Breast epithelium (tissue), 4 donors: ENCODE data around the gene AAMP. TPM values are rescaled to one million over a fixed set of nuclear protein-coding genes. Genes with fewer than 3 reads are reported as not detected.
A peak's percentile ranks its signal among the peaks of the same experiment; 100 is the strongest.

Source experiments
- DNase-seq, 2 donors: peaks; one replicate each; pipeline ENCODE4 v3.0.0-alpha.2; 2019; ENCODE audit warnings: low spot score in 2 of 2
- H3K27ac ChIP-seq, 2 donors: fragments of 200-600 bp; sonication (generic) in 1 of 2; one replicate each; pipeline ENCODE4 v1.5.1; 2016 to 2019; ENCODE audit warnings: mild to moderate bottlenecking in 1 of 2
- H3K27me3 ChIP-seq, 2 donors: fragments of 200-600 bp; sonication (generic) in 1 of 2; one replicate each; pipeline versions ENCODE4 v1.5.1 to v1.6.0; 2017 to 2019; ENCODE audit warnings: control low read depth in 1 of 2, mild to moderate bottlenecking in 1 of 2
- H3K36me3 ChIP-seq: fragments of 200-600 bp; one replicate; pipeline ENCODE4 v1.5.1; 2019
- H3K4me1 ChIP-seq, 2 donors: fragments of 200-600 bp; sonication (generic); one replicate each; pipeline ENCODE4 v1.5.1; 2016 to 2019; ENCODE audit warnings: control low read depth in 1 of 2
- H3K4me3 ChIP-seq, 3 donors: fragments of 200-600 bp; sonication (generic); 1 replicate in 2 of 3; 2 replicates in 1 of 3; pipeline ENCODE4 v1.5.1; 2016 to 2019; ENCODE audit warnings: mild to moderate bottlenecking in 3 of 3, moderate library complexity in 2 of 3
- H3K9me3 ChIP-seq, 2 donors: fragments of 200-600 bp; sonication (generic) in 1 of 2; one replicate each; pipeline ENCODE4 v1.5.1; 2016 to 2019; ENCODE audit warnings: control low read depth in 1 of 2
- POLR2A ChIP-seq: fragments of 450-650 bp; IDR thresholded peaks from one replicate; pipeline ENCODE4 v1.6.1; 2016; ENCODE audit warnings: antibody characterized with exemption, mild to moderate bottlenecking, moderate library complexity
- POLR2AphosphoS5 ChIP-seq, 3 donors: sonication (generic); formaldehyde crosslinking; IDR thresholded peaks; one replicate each; pipeline ENCODE4 v1.6.1; 2017; ENCODE audit warnings: antibody characterized with exemption in 3 of 3
- intact Hi-C: fragments of 100-400 bp; cut with DNase I; formaldehyde crosslinking; loops from one replicate; pipeline ENCODE4 v1.15.1; 2023; ENCODE audit warnings: low total_unique reads
- total RNA-seq, 3 donors: library from RNA; depleted of rRNA; stranded (reverse); fragments of >200 nt; gene quantifications; one replicate each; pipeline ENCODE4 v1.1.0, GENCODE V29; 2016
- TF ChIP-seq, protein P1 (sequence below), 3 donors: fragments of 450-650 bp; IDR thresholded peaks; one replicate each; pipeline ENCODE4 v1.5.1; 2016 to 2017; ENCODE audit warnings: antibody characterized with exemption in 3 of 3, mild to moderate bottlenecking in 3 of 3, moderate library complexity in 3 of 3

The AAMP gene
- total RNA-seq, 3 donors from 2014 or later = 150 to 164 (median 151) TPM

DNA sequence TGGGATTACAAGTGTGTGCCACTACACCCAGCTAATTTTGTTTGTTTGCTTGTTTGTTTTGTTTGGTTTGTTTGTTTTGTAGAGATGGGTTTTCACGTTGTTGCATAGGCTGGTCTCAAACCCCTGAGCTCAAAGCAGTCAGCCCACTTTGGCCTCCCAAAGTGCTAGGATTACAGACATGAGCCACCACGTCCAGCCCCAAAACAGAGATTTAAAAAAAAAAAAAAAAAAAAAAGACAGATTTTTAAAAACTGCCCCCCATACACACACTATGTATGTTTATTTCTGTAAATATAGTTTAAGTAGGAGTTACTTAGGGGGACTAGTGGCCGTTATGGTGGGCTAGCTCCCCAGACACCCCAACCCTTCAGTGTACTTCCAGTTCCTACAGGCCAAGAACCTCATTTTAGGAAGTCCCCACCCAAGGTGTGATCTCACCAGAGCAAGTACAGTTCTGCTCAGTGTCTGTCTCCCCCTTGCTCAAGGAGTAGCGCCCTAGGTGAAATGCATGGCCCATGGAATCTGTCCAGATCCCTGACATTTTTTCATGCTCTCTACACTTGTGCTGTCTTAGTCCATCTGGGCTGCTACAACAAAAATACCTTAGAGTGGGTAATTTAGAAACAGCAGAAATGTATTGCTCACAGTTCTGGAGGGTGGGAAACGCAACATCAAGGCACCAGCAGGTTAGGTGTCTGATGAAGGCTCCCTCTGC, 23.9 kb upstream of the AAMP start:
- intact Hi-C loops = loop anchor here (2.0 kb wide), 1 partner anchor 103 kb away; no protein-coding TSS in a partner anchor
- Histone ChIP-seq H3K27me3 (no peaks in the 10 kb centered on the region), H3K4me3 (no peak overlapping the region), H3K27ac (peak overlapping the region in 1 of 2 donors; percentile 70), H3K36me3 (no peaks in the 10 kb centered on the region), H3K4me1 (peaks cover 0 to 28% of the 10 kb centered on the region in 2 donors), H3K9me3 (no peaks in the 10 kb centered on the region)
- TF ChIP-seq, protein P1, sequence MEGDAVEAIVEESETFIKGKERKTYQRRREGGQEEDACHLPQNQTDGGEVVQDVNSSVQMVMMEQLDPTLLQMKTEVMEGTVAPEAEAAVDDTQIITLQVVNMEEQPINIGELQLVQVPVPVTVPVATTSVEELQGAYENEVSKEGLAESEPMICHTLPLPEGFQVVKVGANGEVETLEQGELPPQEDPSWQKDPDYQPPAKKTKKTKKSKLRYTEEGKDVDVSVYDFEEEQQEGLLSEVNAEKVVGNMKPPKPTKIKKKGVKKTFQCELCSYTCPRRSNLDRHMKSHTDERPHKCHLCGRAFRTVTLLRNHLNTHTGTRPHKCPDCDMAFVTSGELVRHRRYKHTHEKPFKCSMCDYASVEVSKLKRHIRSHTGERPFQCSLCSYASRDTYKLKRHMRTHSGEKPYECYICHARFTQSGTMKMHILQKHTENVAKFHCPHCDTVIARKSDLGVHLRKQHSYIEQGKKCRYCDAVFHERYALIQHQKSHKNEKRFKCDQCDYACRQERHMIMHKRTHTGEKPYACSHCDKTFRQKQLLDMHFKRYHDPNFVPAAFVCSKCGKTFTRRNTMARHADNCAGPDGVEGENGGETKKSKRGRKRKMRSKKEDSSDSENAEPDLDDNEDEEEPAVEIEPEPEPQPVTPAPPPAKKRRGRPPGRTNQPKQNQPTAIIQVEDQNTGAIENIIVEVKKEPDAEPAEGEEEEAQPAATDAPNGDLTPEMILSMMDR (IDR thresholded peaks at IDR 0.05) = no peak
- TF ChIP-seq POLR2A (no peak), POLR2AphosphoS5 (IDR thresholded peaks at IDR 0.05) (no peak)
- no peak for DNase-seq

DNA sequence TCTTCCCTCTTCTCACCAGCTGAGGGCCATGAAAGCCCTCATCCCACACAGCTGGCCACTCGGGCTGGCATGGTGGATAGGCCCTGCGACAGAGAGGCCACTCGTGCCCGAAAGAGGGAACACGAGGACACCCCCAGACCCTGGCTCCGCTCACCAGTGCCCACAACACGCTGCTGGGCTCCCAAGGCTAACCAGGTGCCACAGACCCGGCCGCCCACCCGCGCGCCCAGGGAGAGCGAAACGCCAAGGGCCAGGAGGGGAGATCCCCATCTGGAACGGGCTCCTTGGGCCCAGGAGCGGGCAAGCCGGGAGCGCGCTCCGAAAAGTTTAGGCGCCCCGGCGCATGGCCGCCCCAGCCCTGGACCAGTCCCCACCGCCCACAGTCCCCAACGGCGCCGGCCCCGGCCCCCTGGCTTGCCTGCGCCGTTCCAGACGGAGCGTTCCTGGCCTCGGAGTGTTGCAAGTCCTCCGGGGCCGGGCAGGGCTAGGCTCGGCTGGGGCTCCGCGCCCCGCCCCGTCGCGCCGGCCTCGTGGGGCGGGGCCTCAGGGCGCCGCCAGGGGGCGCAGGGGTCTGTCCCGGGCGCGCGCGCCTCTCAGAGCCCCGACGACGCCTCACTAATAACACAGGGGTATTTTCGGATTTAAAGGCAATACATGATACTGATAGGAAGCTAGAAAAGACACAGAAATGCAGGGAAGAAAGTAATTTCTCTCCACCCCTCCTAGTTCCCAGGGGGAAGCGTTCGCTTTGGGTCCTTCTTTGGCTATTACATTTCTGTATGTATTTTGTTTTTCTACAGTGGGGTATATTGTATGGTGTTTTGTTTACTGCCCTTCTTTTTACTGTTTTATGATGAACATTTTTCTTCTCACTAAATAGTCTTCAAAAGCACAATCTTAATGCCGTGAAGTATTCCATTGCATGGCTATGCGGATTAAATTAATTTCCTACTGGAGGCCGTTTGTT, 22.4 kb upstream of the AAMP start, which contains the start of gene TMBIM1:
TSS of gene TMBIM1 (minus strand) at position 456 of the 967 bp plus-strand sequence. CDS start 10,362 bp downstream, outside the sequence.
- H3K4me3 ChIP-seq = peak within 1 kb of the TSS; percentile 72 to 94 (median 82)
- TF ChIP-seq POLR2AphosphoS5 (IDR thresholded peaks at IDR 0.05) (peak; percentile 51 to 75 (median 68)), POLR2A (peak; percentile 24)
- TF ChIP-seq, protein P1 (IDR thresholded peaks at IDR 0.05) = peak in 1 of 3 donors; percentile 91
- peaks cover 0 to 28% of the 10 kb centered on the region in 2 donors for H3K4me1 ChIP-seq
- H3K9me3 ChIP-seq = no peaks in the 10 kb centered on the region
- intact Hi-C loops = loop anchor here (2.0 kb wide), 1 partner anchor 104 kb away; no protein-coding TSS in a partner anchor
- peak; percentile 70 to 73 for DNase-seq
- no peaks in the 10 kb centered on the region for H3K27me3 ChIP-seq
- H3K36me3 ChIP-seq = no peaks in the 10 kb centered on the region
- H3K27ac ChIP-seq = peak within 1 kb of the TSS; percentile 97 to 99

DNA sequence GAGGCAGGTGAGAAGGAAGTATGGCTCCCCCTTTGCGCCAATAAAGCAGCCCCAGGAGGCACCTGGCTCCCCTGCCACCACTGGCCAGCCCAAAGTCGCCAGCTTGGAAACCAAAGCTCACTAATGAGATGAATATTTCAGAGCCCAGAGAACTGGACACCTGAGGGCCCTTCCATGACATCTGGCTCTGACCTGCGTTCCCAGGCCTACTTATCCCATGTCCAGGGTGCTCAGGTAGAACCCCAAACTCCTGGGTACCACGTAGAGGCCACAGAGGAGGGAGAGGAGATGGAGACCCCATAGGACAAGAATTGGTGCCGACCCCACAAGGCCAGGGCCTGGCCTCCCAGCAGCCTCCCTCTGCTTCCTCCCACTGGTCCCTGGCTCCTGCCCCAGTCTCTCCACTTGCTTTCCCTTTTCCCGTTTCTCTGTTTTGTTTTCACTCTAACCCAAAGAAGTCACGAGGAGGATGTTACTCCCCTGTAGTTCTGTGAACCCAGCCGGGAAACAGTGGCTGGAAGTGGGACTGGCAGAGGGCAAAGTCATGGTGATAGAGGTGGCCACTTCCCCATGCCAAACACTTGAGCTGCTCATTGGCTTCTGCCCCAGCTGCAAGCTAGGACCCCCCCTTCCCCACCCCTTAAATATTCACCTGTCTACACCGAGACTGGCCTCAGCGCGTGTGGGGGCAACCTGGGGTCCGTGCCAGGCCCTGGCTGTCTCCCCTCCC, 21.5 kb upstream of the AAMP start:
- no peaks in the 10 kb centered on the region for H3K9me3 ChIP-seq
- H3K27ac ChIP-seq = peak overlapping the region; percentile 97 to 99
- no peaks in the 10 kb centered on the region for H3K36me3 ChIP-seq
- no peaks in the 10 kb centered on the region for H3K27me3 ChIP-seq
- TF ChIP-seq, protein P1 (IDR thresholded peaks at IDR 0.05) = no peak
- TF ChIP-seq POLR2A (no peak), POLR2AphosphoS5 (IDR thresholded peaks at IDR 0.05) (no peak)
- peak overlapping the region; percentile 72 to 94 (median 82) for H3K4me3 ChIP-seq
- H3K4me1 ChIP-seq = peaks cover under 1 to 29% of the 10 kb centered on the region in 2 donors
- intact Hi-C loops = loop anchor here (2.0 kb wide), 1 partner anchor 105 kb away; no protein-coding TSS in a partner anchor
- no peak for DNase-seq

DNA sequence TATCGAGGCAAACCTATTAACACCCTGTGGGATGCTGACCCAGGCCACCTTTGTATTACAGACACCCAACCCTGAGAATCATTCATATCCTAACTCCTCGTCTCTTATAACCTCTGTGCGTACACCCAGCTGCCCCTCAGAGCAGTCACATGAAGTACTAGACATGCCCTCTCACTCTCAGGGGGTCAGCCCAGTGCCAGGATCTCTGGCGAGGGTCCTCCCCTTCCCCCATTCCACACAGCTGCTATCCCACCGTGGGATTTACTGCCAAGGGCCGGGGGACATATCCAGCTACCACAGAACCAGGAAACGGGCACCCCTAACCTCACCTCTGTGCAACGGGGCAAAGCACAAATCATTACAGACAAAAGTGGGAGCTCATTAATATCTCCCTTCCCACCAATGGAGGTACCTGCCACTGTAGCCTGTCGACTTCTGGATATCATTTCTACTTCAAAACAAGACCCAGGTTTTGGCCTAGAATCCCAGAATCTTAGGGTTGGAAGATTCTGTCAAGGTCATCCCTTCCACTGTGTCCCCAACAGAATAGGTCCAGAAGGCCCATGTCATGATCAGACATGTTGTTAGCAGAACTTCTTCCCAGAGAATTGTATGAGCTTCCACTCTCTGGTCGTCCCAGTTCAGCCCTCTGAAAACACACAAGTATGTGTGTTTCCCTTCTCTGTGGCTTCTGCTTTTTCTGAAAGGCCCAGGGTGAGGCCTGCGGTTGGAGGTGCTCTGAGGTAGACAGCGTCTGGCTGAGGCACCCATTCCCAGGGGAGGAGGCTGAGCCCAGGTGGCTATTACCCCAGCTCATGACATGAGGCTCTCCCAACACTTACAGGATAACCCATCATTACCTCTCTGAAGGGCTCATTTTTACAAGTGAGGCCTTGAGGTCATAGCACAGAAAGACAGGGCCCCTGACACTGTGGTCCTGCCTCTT, 20.7 kb upstream of the AAMP start:
- H3K9me3 ChIP-seq = no peaks in the 10 kb centered on the region
- H3K36me3 ChIP-seq = no peaks in the 10 kb centered on the region
- H3K4me3 ChIP-seq = peak overlapping the region; percentile 72 to 94 (median 82)
- peak overlapping the region; percentile 97 to 99 for H3K27ac ChIP-seq
- DNase-seq = no peak
- peaks cover 9 to 38% of the 10 kb centered on the region in 2 donors for H3K4me1 ChIP-seq
- intact Hi-C loops = no loop called here
- H3K27me3 ChIP-seq = no peaks in the 10 kb centered on the region
- TF ChIP-seq, protein P1 (IDR thresholded peaks at IDR 0.05) = no peak
- no peak for TF ChIP-seq POLR2A
- no peak for TF ChIP-seq POLR2AphosphoS5 (IDR thresholded peaks at IDR 0.05)
